ENCODE results near the gene PDE9A.

The PDE9A gene

DNA sequence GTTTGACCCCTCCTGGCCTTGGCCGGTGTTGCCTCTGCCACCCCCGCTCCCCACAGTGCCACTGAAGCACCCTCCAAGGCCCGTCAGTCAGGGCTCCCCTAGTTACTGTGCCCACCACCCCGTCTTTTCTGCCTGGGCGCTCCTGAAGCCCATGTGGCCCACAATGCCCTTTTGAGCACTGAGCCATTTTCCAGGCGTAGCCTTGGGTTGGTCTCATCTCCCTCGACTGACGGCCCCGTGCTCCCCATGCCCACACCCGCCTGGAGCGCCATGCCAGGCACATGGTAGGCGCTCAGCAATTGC, 118.0 kb downstream of the PDE9A start:
- DNase-seq (ENCODE audit: low spot score): no peak

GRCh38 chr21:42775123-42775522, 121.7 kb downstream of the PDE9A start:
- no peak for DNase-seq (ENCODE audit: low spot score)

DNA sequence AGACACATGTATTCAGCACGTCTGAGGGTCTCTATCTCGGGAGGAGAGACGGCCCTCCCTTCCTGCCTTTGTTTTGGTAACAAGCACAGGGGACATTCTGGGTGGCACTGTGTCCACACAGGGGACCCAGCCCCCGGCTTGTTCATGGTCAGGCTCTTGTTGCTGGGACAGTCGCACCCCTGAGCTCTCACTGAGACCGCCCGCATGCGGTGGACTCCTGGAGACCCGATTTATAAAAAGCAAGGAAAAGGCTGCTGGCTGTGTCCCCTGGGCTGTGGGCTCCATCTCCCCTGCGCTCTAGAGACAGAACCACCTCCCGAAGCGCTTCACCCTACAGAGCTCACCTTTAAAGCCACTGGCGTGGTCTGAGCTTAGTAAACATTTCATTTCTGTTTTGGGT, 122.5 kb downstream of the PDE9A start:
- DNase-seq (ENCODE audit: low spot score): no peak

DNA sequence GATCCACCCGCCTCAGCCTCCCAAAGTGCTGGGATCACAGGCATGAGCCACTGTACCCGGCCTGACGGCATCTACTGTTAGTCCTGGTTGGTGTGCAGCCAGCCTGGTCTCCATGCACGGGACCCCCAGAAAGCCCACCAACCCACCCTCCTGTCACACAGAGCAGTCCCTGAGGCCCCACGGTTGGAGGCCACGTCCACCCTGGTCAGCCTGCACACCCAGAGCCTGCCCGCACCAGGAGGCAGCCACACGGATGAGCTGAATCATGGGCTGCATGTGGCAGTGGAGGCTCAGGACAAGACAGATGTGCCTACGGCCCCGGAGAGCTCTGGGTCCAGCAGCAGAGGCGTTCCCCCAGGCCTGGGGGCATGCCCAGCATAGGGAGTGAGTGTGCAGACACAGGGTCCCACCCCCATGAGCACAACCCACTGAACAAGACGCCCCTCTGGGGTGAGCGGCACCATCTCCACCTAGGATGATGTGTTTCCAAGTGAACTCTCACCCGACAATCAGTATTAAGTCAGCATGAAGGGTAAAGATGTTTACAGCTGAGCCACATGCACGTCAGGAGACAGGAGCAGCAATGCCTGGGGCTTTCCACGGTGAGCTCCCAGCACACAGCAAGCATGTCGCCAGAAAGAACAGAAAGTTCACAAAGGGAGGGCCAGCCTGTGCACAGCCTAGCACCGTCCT, 123.8 kb downstream of the PDE9A start:
- no peak for DNase-seq (ENCODE audit: low spot score)

GRCh38 chr21:42777757-42778344, 124.4 kb downstream of the PDE9A start:
- DNase-seq (ENCODE audit: low spot score): no peak

DNA sequence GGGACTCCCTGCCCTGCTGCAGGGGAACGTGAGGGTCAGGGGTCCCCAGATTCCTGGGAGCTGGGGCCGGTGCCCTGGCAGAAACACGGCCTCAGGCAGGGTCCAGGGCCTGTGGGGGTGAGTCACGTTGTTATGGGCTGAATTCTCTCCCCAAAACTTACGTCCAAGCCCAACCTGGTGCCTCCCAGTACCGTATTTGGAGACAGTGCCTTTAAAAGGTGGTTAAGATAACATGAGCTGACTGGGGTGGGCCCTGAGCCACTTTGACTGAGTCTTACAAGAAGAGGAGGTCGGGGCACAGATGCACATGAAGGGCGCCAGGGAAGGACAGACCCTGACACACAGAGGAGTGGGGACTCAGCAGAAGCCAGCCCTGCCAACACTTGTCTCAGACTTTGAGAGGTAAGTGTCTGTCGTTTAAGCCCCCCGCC, 126.0 kb downstream of the PDE9A start:
- DNase-seq (ENCODE audit: low spot score): no peak

- DNase-seq (ENCODE audit: low spot score): no peak
Observed at GRCh38 chr21:42780617-42781016, 127.2 kb downstream of the PDE9A start.

GRCh38 chr21:42781150-42781970, 127.9 kb downstream of the PDE9A start:
- DNase-seq (ENCODE audit: low spot score): peak; percentile 67

DNA sequence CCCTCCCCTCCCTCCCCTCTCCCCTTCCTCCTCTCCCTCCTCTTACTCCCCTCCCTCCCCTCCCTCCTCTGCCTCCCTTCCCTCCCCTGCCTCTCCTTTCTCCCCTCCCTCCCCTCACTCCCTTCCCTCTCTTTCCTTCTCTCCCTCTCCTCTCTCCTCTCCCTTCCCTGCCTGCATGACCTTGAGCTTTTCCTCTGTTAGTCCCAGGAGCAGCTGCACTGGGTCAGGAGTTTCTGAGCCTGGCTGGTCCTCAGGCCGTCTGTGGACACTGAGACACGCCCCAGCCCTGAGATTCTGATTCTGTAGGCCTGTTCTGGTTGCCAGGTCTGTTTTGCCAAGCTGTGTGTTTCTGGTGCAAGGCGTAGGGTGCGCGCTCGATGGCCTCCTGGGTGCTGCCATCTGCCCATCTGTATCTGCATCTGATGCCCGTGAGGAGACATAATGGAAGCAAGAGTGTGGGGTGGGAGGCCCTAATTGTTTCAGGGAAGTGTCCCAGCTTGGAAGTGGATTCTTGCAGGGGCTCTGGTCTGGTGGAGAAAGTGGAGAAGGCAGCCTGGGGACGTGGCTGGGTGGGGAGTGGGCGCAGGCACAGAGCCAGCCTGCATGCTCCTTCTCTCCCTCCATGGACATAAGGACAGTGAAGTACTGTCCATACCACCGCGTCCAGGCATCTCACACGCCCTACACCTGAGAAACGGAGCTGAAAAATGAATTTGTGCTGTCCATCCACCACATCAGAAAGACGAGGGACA, 128.7 kb downstream of the PDE9A start:
- no peak for DNase-seq (ENCODE audit: low spot score)

DNA sequence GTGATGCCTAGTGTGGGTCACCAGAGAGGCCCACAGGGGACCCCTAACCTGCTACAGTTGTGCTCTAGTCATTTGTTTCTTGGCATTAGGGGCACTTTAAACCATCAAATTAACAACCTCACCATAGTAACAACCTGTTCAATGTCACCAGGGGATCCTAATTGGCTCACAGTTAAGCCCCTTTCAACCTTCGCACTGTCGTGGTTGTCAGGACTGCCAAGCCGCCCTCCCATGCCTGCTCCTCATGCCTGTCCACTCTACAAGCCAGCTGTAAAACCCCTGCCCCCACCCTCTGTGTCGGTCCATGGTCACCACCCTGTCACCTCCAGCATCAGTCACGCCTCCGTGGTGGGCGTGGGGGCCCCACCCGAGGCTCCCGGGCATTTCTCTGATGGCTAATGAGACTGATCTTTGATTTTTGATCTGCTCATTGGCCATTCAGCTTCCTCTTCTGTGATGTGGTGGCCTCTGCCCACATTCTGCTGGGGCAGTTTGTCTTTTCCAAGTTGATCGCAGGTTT, 129.4 kb downstream of the PDE9A start:
- DNase-seq (ENCODE audit: low spot score): no peak

- DNase-seq (ENCODE audit: low spot score): no peak
Observed at GRCh38 chr21:42784276-42784675, 130.9 kb downstream of the PDE9A start.

- DNase-seq (ENCODE audit: low spot score): no peak
Observed at GRCh38 chr21:42784896-42785451, 131.6 kb downstream of the PDE9A start.

GRCh38 chr21:42785666-42786427, 132.4 kb downstream of the PDE9A start:
- DNase-seq (ENCODE audit: low spot score): no peak

GRCh38 chr21:42786884-42787283, 133.5 kb downstream of the PDE9A start:
- no peak for DNase-seq (ENCODE audit: low spot score)

DNA sequence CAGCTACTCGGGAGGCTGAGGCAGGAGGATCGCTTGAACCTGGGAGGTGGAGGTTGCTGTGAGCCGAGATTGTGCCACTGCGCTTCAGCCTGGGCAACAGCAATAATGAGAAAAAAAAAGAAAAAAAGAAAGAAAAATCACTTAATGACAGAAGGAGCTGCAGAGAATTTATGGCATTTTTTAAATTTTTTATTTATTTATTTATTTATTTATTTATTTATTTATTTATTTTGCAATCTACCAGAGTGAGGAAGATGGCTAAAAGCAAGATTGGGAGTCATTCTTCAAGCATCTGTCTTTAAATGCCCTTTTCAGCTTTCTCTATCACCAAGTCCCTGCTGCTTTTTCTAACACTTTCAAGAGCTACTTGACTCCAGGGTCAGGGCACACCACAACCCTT, 134.2 kb downstream of the PDE9A start:
- no peak for DNase-seq (ENCODE audit: low spot score)

- no peak for DNase-seq (ENCODE audit: low spot score)
Observed at GRCh38 chr21:42790520-42791065, 137.2 kb downstream of the PDE9A start.

DNA sequence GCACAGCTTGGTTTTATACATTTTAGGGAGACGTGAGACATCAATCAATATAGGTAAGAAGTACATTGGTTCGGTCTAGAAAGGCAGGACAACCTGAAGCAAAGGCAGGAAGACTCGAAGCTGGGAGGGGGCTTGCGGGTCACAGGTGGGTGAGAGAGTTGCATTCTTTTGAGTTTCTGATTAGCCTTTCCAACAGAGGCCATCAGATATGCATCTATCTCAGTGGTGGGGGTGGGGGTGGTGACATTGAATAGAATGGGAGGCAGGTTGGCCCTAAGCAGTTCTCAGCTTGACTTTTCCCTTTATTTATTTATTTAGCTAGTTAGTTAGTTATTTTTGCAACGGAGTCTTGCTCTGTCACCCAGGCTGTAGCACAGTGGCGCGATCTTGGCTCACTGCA, 140.4 kb downstream of the PDE9A start:
- DNase-seq (ENCODE audit: low spot score): no peak

- no peak for DNase-seq (ENCODE audit: low spot score)
Observed at GRCh38 chr21:42794551-42794950, 141.1 kb downstream of the PDE9A start.

DNA sequence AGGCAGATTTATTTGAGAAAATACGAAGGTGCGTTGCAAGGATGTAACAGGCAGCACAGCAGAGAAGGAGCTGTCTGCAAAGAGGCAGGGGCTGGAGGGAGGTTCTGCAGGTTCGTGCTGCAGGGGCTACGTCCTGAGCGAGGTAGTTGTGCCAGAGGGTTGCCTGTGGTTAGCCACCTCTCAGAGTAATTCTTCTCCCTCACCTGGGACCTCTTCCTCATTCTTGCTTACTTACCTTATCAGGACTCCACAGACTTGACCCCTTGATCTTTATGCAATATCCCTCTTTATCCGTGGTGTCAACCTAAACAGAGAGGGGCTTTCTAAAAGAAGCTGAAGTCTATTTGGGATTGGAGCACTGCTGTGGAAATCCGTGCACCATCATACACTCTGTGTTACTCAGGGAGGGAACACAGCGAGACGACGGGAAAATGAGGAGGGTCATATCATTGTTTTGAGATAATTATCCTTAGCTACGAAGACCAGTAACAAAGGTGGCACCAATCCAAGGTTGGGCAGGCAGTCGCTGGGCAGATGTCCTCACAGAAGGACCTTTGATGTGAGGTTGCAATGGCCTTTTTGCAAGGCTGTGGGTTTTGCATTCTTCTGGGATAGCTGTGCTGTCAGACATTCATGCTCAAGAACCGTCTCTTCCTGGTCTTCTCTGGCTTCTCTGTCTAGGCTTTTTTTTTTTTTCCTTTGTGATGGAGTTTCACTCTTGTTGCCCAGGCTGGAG, 143.1 kb downstream of the PDE9A start:
- no peak for DNase-seq (ENCODE audit: low spot score)

- DNase-seq (ENCODE audit: low spot score): no peak
Observed at GRCh38 chr21:42797522-42797921, 144.1 kb downstream of the PDE9A start.

Measured in iPS-NIHi11 (cell line).